Mesendoderm (in vitro differentiated cells): Measurements from ENCODE around the gene ARHGAP27.
"Not testable (repeated sequence)": the region's sequence is repeated elsewhere in the genome, so short reads cannot be mapped to it uniquely, and the experiment has no call there.

ENCODE experiments used
- DNase-seq: peaks from one replicate; pipeline ENCODE4 v3.0.0; 2013
- H2AK5ac ChIP-seq: 2 replicates; pipeline ENCODE4 v1.6.1; 2013; ENCODE audit warnings: low read length, inconsistent platforms
- H2BK120ac ChIP-seq: 2 replicates; pipeline ENCODE4 v1.6.1; 2013; ENCODE audit warnings: low read depth, mild to moderate bottlenecking, low read length, moderate library complexity, mixed read lengths
- H2BK15ac ChIP-seq: replicated peaks from 2 replicates; pipeline ENCODE4 v1.6.1; 2013; ENCODE audit warnings: low read depth, mild to moderate bottlenecking, moderate library complexity
- H2BK5ac ChIP-seq: 2 replicates; pipeline ENCODE4 v1.6.1; 2013; ENCODE audit warnings: low read length, inconsistent platforms
- H3K18ac ChIP-seq: 2 replicates; pipeline ENCODE4 v1.6.1; 2013; ENCODE audit warnings: mild to moderate bottlenecking, low read length, mixed read lengths
- H3K23ac ChIP-seq: one replicate; pipeline ENCODE4 v1.6.1; 2013; ENCODE audit warnings: low read length
- H3K27ac ChIP-seq: 2 replicates; pipeline ENCODE4 v1.5.1; 2013; ENCODE audit warnings: low read depth, mild to moderate bottlenecking, inconsistent platforms, low read length, moderate library complexity
- H3K27me3 ChIP-seq: 2 replicates; pipeline ENCODE4 v1.6.1; 2013; ENCODE audit warnings: low read length, control low read depth, mild to moderate bottlenecking, inconsistent platforms; ENCODE audit not compliant: insufficient read depth, poor library complexity
- H3K36me3 ChIP-seq: 2 replicates; pipeline ENCODE4 v1.6.1; 2013; ENCODE audit warnings: low read length, inconsistent platforms; ENCODE audit not compliant: control insufficient read depth, insufficient read depth
- H3K4ac ChIP-seq: one replicate; pipeline ENCODE4 v1.6.1; 2013; ENCODE audit warnings: low read depth, mild to moderate bottlenecking, low read length, moderate library complexity
- H3K4me1 ChIP-seq: 2 replicates; pipeline ENCODE4 v1.6.1; 2013; ENCODE audit warnings: low read depth, low read length, inconsistent platforms; ENCODE audit not compliant: control insufficient read depth
- H3K4me2 ChIP-seq: 2 replicates; pipeline ENCODE4 v1.6.1; 2013; ENCODE audit warnings: low read length
- H3K4me3 ChIP-seq: 2 replicates; pipeline ENCODE4 v1.5.1; 2013; ENCODE audit warnings: mild to moderate bottlenecking, low read length
- H3K56ac ChIP-seq: one replicate; pipeline ENCODE4 v1.6.1; 2013; ENCODE audit warnings: low read length
- H3K79me1 ChIP-seq: 2 replicates; pipeline ENCODE4 v1.6.1; 2013; ENCODE audit warnings: low read length, inconsistent platforms
- H3K79me2 ChIP-seq: 2 replicates; pipeline ENCODE4 v1.6.1; 2013; ENCODE audit warnings: mild to moderate bottlenecking, low read length; ENCODE audit not compliant: control insufficient read depth, insufficient read depth
- H3K9ac ChIP-seq: 2 replicates; pipeline ENCODE4 v1.6.1; 2013; ENCODE audit warnings: low read length, inconsistent platforms
- H4K5ac ChIP-seq: one replicate; pipeline ENCODE4 v1.6.1; 2013; ENCODE audit warnings: low read length
- H4K8ac ChIP-seq: one replicate; pipeline ENCODE4 v1.6.1; 2013; ENCODE audit warnings: low read depth, mild to moderate bottlenecking, control low read depth, low read length, moderate library complexity
- WGBS: extraction: QIAGEN DNeasy Blood & Tissue Kit; methylation state at CpG from one replicate; pipeline ENCODE4 v1.1.7; 2013; ENCODE audit warnings: low lambda C conversion rate, missing lambda C conversion rate; ENCODE audit not compliant: insufficient coverage; ENCODE audit errors: extremely low coverage; 5-methylcytosine and 5-hydroxymethylcytosine counted together

Gene ARHGAP27

DNA sequence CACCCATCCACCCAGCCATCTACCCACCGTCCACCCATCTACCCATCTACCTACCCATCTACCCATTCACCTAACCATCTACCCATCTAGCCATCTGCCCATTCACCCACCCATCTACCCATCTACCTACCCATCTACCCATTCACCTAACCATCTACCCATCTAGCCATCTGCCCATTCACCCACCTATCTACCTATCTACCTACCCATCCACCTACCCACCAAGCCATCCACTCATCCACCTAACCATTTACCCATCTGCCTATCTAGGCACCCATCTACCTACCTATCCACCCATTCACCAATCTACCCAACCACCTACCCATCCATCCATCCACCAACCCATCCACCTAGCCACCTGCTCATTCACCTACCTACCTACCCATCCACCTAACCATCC lies 16.6 kb upstream of the ARHGAP27 start:
- not testable (repeated sequence) for H2AK5ac ChIP-seq, H2BK15ac ChIP-seq, H3K4me3 ChIP-seq, H4K8ac ChIP-seq, H3K27ac ChIP-seq, DNase-seq, H3K27me3 ChIP-seq, H2BK5ac ChIP-seq, H3K9ac ChIP-seq, H3K4me1 ChIP-seq, H3K36me3 ChIP-seq, H4K5ac ChIP-seq, H3K18ac ChIP-seq, H3K23ac ChIP-seq, H2BK120ac ChIP-seq, H3K79me1 ChIP-seq, H3K4me2 ChIP-seq, H3K4ac ChIP-seq, H3K56ac ChIP-seq, H3K79me2 ChIP-seq
- no CpG with 5 or more reads among the region's 1 CpG for WGBS

DNA sequence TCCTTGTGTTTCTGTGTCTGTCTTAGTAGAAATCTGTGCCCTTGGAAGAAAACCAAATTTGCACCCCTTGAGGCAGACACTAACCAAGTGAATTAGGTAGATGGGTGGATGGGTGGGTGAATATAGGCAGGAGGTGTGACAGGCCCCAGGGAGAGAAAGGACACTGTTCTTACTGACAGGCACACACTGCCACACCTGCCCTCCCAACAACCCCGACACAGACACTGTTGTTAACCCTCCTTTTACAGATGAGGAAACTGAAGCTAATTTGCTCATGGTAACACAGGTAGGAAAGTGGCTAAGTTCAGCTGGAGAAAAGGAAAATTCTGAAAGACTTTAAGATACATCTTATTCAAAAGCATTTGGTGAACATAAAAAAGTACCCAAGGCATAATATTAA lies 15.8 kb upstream of the ARHGAP27 start:
- WGBS: no CpG with 5 or more reads among the region's 1 CpG

GRCh38 chr17:45448066-45448465 lies 15.4 kb upstream of the ARHGAP27 start:
- H2BK5ac ChIP-seq, H3K27ac ChIP-seq, H3K79me1 ChIP-seq, H3K4me3 ChIP-seq, H3K4me2 ChIP-seq, DNase-seq, H3K9ac ChIP-seq, H3K18ac ChIP-seq, H3K79me2 ChIP-seq, H2BK15ac ChIP-seq, H3K4ac ChIP-seq, H3K56ac ChIP-seq, H2AK5ac ChIP-seq, H4K8ac ChIP-seq, H3K27me3 ChIP-seq, H4K5ac ChIP-seq, H3K4me1 ChIP-seq, H2BK120ac ChIP-seq, H3K23ac ChIP-seq, H3K36me3 ChIP-seq: not testable (repeated sequence)
- WGBS: no CpG with 5 or more reads among the region's 7 CpGs

More for the DNA sequence above, 15.8 kb upstream of the ARHGAP27 start:
- not testable (repeated sequence) for H3K27me3 ChIP-seq, H4K5ac ChIP-seq, DNase-seq, H2AK5ac ChIP-seq, H3K4me1 ChIP-seq, H3K79me2 ChIP-seq, H3K79me1 ChIP-seq, H2BK15ac ChIP-seq, H3K18ac ChIP-seq, H4K8ac ChIP-seq, H3K56ac ChIP-seq, H3K4me3 ChIP-seq, H3K9ac ChIP-seq, H3K4me2 ChIP-seq, H3K4ac ChIP-seq, H3K27ac ChIP-seq, H3K36me3 ChIP-seq, H3K23ac ChIP-seq, H2BK5ac ChIP-seq, H2BK120ac ChIP-seq

- not testable (repeated sequence) for H2BK5ac ChIP-seq, H3K4me1 ChIP-seq, H3K27ac ChIP-seq, H2AK5ac ChIP-seq, H3K18ac ChIP-seq, H4K5ac ChIP-seq, H3K4me3 ChIP-seq, H3K79me1 ChIP-seq, H3K4ac ChIP-seq, H3K56ac ChIP-seq, DNase-seq, H3K4me2 ChIP-seq, H3K79me2 ChIP-seq, H3K36me3 ChIP-seq, H3K9ac ChIP-seq, H2BK15ac ChIP-seq, H2BK120ac ChIP-seq, H3K23ac ChIP-seq, H3K27me3 ChIP-seq, H4K8ac ChIP-seq
- WGBS: no CpG with 5 or more reads among the region's 14 CpGs
Observed at GRCh38 chr17:45447650-45448049, 15.0 kb upstream of the ARHGAP27 start.

DNA sequence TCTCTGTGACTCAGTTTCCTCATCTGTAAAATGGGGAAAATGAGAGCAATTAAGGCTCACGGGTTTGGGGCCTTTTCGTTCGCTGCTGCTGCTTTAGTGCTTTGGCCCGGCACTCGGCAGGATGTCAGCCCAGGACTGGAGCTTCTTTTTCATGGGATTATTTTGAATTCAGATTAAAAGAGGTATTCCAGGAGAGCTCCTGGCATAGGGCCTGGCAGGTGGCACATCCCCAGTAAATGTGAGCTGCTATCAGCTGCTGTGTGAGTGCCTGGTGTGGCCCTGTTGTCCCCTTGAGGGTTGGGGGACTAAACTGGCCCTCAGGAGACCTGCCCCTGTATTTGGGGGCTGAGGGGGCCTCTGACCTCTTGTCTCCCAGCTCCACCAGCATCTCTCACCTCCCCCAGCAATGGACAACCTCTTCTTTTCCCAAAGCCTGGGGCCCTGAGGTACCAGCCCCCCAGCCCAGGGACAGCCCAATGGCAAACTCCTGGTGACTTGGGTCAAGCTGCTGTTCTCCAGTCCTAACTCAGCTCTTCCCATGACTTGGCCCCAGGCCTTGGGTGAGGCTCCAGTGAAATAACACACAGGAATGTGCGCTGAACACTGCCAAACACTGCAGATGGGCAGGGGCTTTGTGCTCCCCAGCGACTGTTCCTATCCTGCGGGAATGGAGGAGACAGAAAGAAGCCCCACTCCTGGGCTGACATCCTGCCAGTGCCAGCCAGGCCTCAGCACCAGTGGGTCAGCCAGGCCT lies 14.4 kb upstream of the ARHGAP27 start:
- H2BK120ac ChIP-seq, H3K4ac ChIP-seq, H3K79me1 ChIP-seq, DNase-seq, H3K4me2 ChIP-seq, H4K8ac ChIP-seq, H3K4me1 ChIP-seq, H2BK15ac ChIP-seq, H3K4me3 ChIP-seq, H3K18ac ChIP-seq, H3K79me2 ChIP-seq, H2BK5ac ChIP-seq, H3K23ac ChIP-seq, H3K27ac ChIP-seq, H3K9ac ChIP-seq, H3K27me3 ChIP-seq, H3K56ac ChIP-seq, H3K36me3 ChIP-seq, H2AK5ac ChIP-seq, H4K5ac ChIP-seq: not testable (repeated sequence)
- no CpG with 5 or more reads among the region's 8 CpGs for WGBS
